Ramos (cell line): ENCODE data around the gene POMT1.
"Not testable (repeated sequence)": the region's sequence is repeated elsewhere in the genome, so short reads cannot be mapped to it uniquely, and the experiment has no call there.

ENCODE experiments used
- in situ Hi-C: fragments of 300-500 bp; cut with MboI; formaldehyde crosslinking; loops from one replicate; pipeline ENCODE4 v1.14.3; 2022; ENCODE audit warnings: low sequenced_read_pairs; ENCODE audit not compliant: unreplicated experiment

The POMT1 gene

DNA sequence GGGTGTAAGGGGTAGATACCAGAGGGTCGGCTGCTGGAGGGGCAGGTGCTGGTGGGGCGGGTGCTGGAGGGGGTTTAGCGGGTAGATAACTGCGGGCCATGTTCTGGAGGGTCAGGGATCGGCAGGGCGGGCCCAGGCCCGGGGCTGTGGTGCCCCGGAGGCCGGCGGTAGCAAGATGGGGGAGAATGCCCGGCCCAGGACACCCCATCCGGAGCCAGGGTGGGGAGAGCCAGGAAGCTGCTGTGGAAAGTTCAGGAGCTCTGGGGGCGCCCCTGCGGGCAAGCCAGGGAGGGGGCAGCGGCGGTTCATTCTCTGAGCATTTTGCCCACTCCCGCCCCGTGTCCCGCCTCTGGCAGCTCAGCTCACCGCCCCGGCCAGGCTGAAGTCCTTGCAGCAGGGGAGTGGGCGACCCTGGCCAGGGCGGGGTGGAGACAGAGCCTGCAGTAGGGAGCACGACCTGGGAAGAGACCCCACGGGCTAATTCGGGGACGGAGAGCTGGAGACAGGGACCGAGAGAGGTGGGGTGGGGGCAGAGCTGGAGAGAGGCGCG, 43.1 kb downstream of the POMT1 start:
- in situ Hi-C loops, result no loop called here

- in situ Hi-C loops, result no loop called here
Measured at GRCh38 chr9:131546336-131547084, 43.8 kb downstream of the POMT1 start.

DNA sequence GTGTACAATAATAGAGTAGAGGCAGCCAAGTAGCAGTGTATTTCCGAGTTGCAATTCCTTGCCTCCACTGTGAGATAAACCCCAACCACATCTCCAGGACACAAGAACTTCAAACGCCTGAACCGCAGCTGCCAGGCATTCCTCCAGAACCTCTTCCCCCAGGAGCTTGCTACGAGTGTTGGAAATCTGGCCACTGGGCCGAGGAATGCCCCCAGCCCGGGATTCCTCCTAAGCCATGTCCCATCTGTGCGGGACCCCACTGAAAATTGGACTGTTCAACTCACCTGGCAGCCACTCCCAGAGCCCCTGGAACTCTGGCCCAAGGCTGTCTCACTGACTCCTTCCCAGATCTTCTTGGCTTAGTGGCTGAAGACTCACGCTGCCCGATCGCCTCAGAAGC, 46.5 kb downstream of the POMT1 start:
- in situ Hi-C loops, result not testable (repeated sequence)

DNA sequence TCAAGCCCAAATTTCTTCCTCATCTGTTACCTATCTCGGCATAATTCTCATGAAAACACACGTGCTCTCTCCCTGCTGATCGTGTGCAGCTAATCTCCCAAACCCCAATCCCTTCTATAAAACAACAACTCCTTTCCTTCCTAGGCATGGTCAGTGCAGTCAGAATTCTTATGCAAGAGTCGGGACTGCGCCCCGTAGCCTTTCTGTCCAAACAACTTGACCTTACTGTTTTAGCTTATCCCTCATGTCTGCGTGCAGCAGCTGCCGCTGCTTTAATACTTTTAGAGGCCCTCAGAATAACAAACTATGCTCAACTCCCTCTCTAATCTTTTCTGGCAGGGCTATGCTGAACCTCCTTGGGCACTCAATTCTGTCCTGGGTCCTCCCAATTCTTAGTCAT, 47.7 kb downstream of the POMT1 start:
- in situ Hi-C loops, result not testable (repeated sequence)

- in situ Hi-C loops, result no loop called here
Measured at GRCh38 chr9:131552030-131552429, 49.3 kb downstream of the POMT1 start.

- in situ Hi-C loops, result no loop called here
Measured at GRCh38 chr9:131554087-131554842, 51.5 kb downstream of the POMT1 start.

DNA sequence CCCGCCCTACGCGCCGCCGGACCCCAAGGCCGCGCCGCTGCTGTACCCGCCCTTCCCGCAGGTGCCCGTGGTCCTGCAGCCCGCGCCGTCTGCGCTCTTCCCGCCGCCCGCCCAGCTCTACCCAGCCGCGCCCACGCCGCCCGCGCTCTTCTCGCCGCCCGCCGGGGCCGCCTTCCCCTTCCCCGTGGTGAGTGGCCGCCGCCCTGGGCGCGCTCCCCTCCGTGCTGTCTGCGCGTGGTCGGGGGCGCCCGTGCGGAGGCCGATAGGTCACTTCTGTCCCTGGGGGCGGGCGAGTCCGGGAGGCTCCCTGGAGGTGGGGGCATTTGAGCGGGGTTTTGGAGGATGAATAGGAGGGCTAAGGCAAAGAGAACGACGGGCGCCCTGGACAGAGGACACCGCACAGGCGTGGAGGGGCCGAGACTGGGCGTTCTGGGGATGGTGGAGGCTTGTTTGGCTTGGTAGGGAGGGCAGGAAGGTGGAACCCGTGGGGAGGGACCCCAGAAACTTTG, 52.2 kb downstream of the POMT1 start:
- in situ Hi-C loops, result no loop called here

GRCh38 chr9:131555841-131556673, 53.3 kb downstream of the POMT1 start:
- in situ Hi-C loops, result no loop called here

- in situ Hi-C loops, result no loop called here
Measured at GRCh38 chr9:131557855-131558548, 55.3 kb downstream of the POMT1 start.

GRCh38 chr9:131559421-131560000, 56.8 kb downstream of the POMT1 start:
- in situ Hi-C loops, result no loop called here

- in situ Hi-C loops, result no loop called here
Measured at GRCh38 chr9:131562032-131562959, 59.6 kb downstream of the POMT1 start.

DNA sequence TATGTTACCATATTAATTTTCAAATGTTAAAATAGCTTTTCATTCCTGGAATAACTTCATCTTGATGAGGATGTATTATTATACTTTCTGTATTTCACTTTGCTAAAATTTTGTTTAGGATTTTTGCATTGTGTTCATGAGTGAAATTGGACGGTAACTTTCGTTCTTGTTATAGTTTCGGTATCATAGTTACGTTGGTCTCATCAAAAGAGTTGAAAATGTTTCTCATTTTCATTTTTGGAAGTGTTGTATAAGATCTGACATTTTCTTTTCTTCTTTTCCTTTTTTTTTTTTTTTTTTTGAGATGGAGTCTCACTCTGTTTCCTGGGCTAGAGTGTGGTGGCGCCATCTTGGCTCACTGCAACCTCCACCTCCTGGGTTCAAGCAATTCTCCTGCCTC, 62.7 kb downstream of the POMT1 start:
- in situ Hi-C loops, result no loop called here

DNA sequence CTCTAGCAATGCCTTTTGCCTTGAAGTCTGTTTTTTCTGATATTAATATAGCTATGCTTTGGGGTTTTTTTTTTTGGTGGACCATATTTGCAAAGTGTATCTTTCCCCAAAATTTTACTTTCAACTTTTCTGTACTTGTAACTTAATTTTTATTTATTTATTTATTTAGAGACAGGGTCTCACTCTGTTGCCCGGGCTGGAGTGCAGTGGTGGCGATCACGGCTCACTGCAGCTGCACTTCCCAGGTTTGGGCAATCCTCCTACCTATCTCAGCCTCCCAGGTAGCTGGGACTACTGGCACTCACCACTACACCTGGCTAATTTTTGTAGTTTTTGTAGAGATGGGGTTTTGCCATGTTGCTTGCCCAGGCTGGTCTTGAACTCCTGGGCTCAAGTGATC, 63.4 kb downstream of the POMT1 start:
- in situ Hi-C loops, result no loop called here

- in situ Hi-C loops, result no loop called here
Measured at GRCh38 chr9:131567910-131568309, 65.2 kb downstream of the POMT1 start.
